Astrocyte (in vitro differentiated cells and primary cell): ENCODE data around the gene THRB. TPM values are rescaled to one million over a fixed set of nuclear protein-coding genes. Genes with fewer than 3 reads are reported as not detected.
A peak's percentile ranks its signal among the peaks of the same experiment; 100 is the strongest.

Source experiments
- DNase-seq: peaks from one replicate; pipeline ENCODE4 v3.0.0-alpha.2; 2010; ENCODE audit warnings: low read depth
- FAIRE-seq: peaks from 2 replicates; lab custom pipeline; 2011; peaks lifted over from hg19 to GRCh38; lab: Jason Lieb, UNC
- H2AFZ ChIP-seq: 2 replicates; pipeline ENCODE4 v1.6.0; 2012; ENCODE audit warnings: low read depth, low read length, inconsistent platforms
- H3K27ac ChIP-seq: 2 replicates; pipeline ENCODE4 v1.5.1; 2011; ENCODE audit warnings: low read depth, low read length, inconsistent platforms
- H3K27me3 ChIP-seq: 2 replicates; pipeline ENCODE4 v1.6.0; 2011; ENCODE audit warnings: low read length, inconsistent platforms; ENCODE audit not compliant: insufficient read depth
- H3K36me3 ChIP-seq: 2 replicates; pipeline ENCODE4 v1.5.1; 2011; ENCODE audit warnings: low read length, inconsistent platforms; ENCODE audit not compliant: insufficient read depth
- H3K4me1 ChIP-seq: 2 replicates; pipeline ENCODE4 v1.5.1; 2011; ENCODE audit warnings: low read length, inconsistent platforms; ENCODE audit not compliant: insufficient read depth
- H3K4me2 ChIP-seq: 2 replicates; pipeline ENCODE4 v1.6.0; 2012; ENCODE audit warnings: low read length, inconsistent platforms
- H3K4me3 ChIP-seq: 2 replicates; pipeline ENCODE4 v1.5.1; 2011; ENCODE audit warnings: low read depth, mild to moderate bottlenecking, low read length, inconsistent platforms; ENCODE audit not compliant: insufficient read depth
- H3K79me2 ChIP-seq: 2 replicates; pipeline ENCODE4 v1.6.0; 2012; ENCODE audit warnings: mild to moderate bottlenecking, low read length, inconsistent platforms; ENCODE audit not compliant: insufficient read depth
- H3K9ac ChIP-seq: 2 replicates; pipeline ENCODE4 v1.6.0; 2012; ENCODE audit warnings: mild to moderate bottlenecking, low read length, inconsistent platforms
- H3K9me3 ChIP-seq: 2 replicates; pipeline ENCODE4 v1.5.1; 2012; ENCODE audit warnings: low read depth, mild to moderate bottlenecking, low read length, inconsistent platforms; ENCODE audit not compliant: insufficient read depth
- H4K20me1 ChIP-seq: 2 replicates; pipeline ENCODE4 v1.6.0; 2012; ENCODE audit warnings: low read length, inconsistent platforms; ENCODE audit not compliant: insufficient read depth
- H3K27ac Mint-ChIP-seq: one replicate; pipeline ENCODE4 v1.8.0; 2021; ENCODE audit warnings: mild to moderate bottlenecking, mixed read lengths; ENCODE audit not compliant: unreplicated experiment
- H3K27me3 Mint-ChIP-seq: one replicate; pipeline ENCODE4 v1.8.0; 2021; ENCODE audit warnings: low read depth, mixed read lengths; ENCODE audit not compliant: unreplicated experiment
- H3K36me3 Mint-ChIP-seq: one replicate; pipeline ENCODE4 v1.8.0; 2021; ENCODE audit warnings: low read depth, mixed read lengths; ENCODE audit not compliant: unreplicated experiment
- H3K4me1 Mint-ChIP-seq: one replicate; pipeline ENCODE4 v1.8.0; 2021; ENCODE audit warnings: low read depth, mixed read lengths; ENCODE audit not compliant: unreplicated experiment
- H3K4me3 Mint-ChIP-seq: one replicate; pipeline ENCODE4 v1.8.0; 2021; ENCODE audit warnings: mild to moderate bottlenecking, moderate library complexity, mixed read lengths; ENCODE audit not compliant: unreplicated experiment
- H3K9me3 Mint-ChIP-seq: one replicate; pipeline ENCODE4 v1.8.0; 2021; ENCODE audit warnings: mild to moderate bottlenecking, mixed read lengths; ENCODE audit not compliant: unreplicated experiment
- EZH2 ChIP-seq: IDR thresholded peaks from 2 replicates; pipeline ENCODE4 v1.6.1; 2012; ENCODE audit warnings: mild to moderate bottlenecking, low read length, inconsistent platforms; ENCODE audit not compliant: insufficient read depth
- total RNA-seq: library from RNA; stranded (reverse); gene quantifications from 2 replicates; pipeline ENCODE4 v1.2.1, GENCODE V29; 2021
- TF ChIP-seq, protein P1 (sequence below): IDR thresholded peaks from 2 replicates; pipeline ENCODE4 v1.5.1; 2011; ENCODE audit warnings: low read depth, mild to moderate bottlenecking, inconsistent platforms, low read length, moderate library complexity; ENCODE audit not compliant: insufficient read depth

The THRB gene
- total RNA-seq, 1 donor from 2014 or later, result 8.5 TPM

DNA sequence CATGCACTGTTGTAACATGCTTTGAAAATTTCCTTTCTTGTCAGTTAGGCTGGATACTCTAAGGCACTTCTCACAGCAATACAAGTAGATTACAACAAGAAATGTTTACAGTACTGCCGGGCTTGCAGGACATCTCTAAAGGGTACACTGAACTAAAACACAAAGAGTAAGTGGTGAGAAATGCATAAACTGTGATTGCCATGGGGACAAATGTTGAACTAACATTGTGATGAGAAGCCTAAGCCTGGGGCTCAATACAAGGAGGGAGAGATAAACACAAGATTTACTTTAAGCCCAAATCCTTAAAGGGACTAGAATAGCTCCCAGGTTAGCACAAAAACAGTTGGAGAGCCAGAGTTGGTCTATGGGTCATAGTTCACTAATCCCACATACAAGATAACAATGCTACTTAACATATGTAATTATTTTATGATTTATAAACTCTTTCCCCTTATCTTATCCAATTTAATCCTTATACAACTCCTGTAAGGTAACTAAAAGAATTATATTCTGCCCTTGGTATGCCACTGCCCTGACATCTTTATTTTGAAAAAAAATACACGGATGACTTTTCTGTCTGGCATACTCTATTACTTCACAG lies 126.9 kb downstream of the THRB start:
- no peak overlapping the region for H3K4me3 Mint-ChIP-seq
- H3K9ac ChIP-seq, result no peak overlapping the region
- H3K4me1 Mint-ChIP-seq, result peaks cover 13% of the 10 kb centered on the region
- H3K36me3 ChIP-seq, result no peaks in the 10 kb centered on the region
- H2AFZ ChIP-seq, result no peak overlapping the region
- DNase-seq, result no peak
- H3K27ac ChIP-seq, result no peak overlapping the region
- no peak for TF ChIP-seq EZH2
- TF ChIP-seq, protein P1, sequence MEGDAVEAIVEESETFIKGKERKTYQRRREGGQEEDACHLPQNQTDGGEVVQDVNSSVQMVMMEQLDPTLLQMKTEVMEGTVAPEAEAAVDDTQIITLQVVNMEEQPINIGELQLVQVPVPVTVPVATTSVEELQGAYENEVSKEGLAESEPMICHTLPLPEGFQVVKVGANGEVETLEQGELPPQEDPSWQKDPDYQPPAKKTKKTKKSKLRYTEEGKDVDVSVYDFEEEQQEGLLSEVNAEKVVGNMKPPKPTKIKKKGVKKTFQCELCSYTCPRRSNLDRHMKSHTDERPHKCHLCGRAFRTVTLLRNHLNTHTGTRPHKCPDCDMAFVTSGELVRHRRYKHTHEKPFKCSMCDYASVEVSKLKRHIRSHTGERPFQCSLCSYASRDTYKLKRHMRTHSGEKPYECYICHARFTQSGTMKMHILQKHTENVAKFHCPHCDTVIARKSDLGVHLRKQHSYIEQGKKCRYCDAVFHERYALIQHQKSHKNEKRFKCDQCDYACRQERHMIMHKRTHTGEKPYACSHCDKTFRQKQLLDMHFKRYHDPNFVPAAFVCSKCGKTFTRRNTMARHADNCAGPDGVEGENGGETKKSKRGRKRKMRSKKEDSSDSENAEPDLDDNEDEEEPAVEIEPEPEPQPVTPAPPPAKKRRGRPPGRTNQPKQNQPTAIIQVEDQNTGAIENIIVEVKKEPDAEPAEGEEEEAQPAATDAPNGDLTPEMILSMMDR, result no peak
- H3K9me3 ChIP-seq, result no peaks in the 10 kb centered on the region
- H3K79me2 ChIP-seq, result no peaks in the 10 kb centered on the region
- FAIRE-seq, result no peak
- H3K27me3 Mint-ChIP-seq, result no peaks in the 10 kb centered on the region
- no peaks in the 10 kb centered on the region for H3K36me3 Mint-ChIP-seq
- no peaks in the 10 kb centered on the region for H3K27me3 ChIP-seq
- H3K27ac Mint-ChIP-seq, result no peak overlapping the region
- no peaks in the 10 kb centered on the region for H4K20me1 ChIP-seq
- peaks cover 5% of the 10 kb centered on the region for H3K4me1 ChIP-seq
- no peak overlapping the region for H3K4me3 ChIP-seq
- no peak overlapping the region for H3K4me2 ChIP-seq
- no peaks in the 10 kb centered on the region for H3K9me3 Mint-ChIP-seq

DNA sequence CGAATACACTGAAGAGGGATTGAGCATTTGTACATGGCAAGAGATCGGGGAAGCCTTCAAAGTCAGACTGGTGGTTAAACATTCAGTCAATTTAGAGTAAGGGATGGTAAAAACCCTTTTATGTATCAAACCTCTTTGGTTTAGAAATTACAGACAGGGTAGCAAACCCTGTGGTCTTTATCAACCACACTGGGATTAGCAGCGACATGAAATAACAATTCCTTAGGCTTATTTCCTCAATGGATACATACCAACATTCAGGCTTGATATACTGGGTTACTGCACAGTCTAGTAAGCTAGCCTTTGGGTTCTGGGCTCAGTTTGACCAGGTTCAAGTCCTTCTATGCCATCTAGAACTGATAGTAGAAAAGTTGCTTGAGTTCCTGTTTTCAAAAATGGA lies 127.4 kb downstream of the THRB start:
- no peaks in the 10 kb centered on the region for H3K79me2 ChIP-seq
- no peak overlapping the region for H3K4me3 Mint-ChIP-seq
- no peak overlapping the region for H3K4me2 ChIP-seq
- DNase-seq (no peak), FAIRE-seq (no peak)
- no peak overlapping the region for H3K9ac ChIP-seq
- no peak overlapping the region for H3K27ac ChIP-seq
- H4K20me1 ChIP-seq, result no peaks in the 10 kb centered on the region
- H3K9me3 ChIP-seq, result no peaks in the 10 kb centered on the region
- H3K36me3 Mint-ChIP-seq, result no peaks in the 10 kb centered on the region
- H3K9me3 Mint-ChIP-seq, result no peaks in the 10 kb centered on the region
- no peak for TF ChIP-seq EZH2
- TF ChIP-seq, protein P1, result no peak
- peaks cover 5% of the 10 kb centered on the region for H3K4me1 ChIP-seq
- no peaks in the 10 kb centered on the region for H3K36me3 ChIP-seq
- H3K4me3 ChIP-seq, result no peak overlapping the region
- H3K27me3 ChIP-seq, result no peaks in the 10 kb centered on the region
- no peak overlapping the region for H3K27ac Mint-ChIP-seq
- no peaks in the 10 kb centered on the region for H3K27me3 Mint-ChIP-seq
- peaks cover 13% of the 10 kb centered on the region for H3K4me1 Mint-ChIP-seq
- no peak overlapping the region for H2AFZ ChIP-seq

DNA sequence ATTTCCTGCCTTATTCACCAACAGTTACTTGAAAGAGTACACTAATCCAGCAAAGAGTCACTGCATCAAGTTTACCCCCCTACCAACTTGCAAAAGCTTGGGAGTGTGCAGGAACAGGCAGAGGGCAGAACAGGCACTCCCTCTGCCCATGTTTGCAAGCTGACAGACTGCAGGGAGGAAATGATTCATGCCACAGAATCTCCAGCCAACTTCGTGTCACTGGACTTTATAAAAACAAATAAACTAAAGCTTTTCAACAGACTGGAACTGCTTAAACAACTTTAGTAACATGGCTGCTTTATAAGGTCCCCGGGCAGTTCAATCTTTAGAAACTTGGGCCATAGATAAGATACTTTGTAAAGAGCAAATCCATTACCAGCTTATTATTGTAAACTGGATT lies 129.5 kb downstream of the THRB start:
- Mint-ChIP-seq H3K4me3 (no peak overlapping the region), H3K4me1 (peaks cover 13% of the 10 kb centered on the region), H3K27me3 (no peaks in the 10 kb centered on the region), H3K27ac (peak overlapping the region; percentile 86), H3K9me3 (no peaks in the 10 kb centered on the region), H3K36me3 (no peaks in the 10 kb centered on the region)
- Histone ChIP-seq H3K27me3 (no peaks in the 10 kb centered on the region), H3K4me1 (peaks cover 5% of the 10 kb centered on the region), H3K36me3 (no peaks in the 10 kb centered on the region), H3K27ac (no peak overlapping the region), H3K4me2 (peak overlapping the region; percentile 32), H3K79me2 (no peaks in the 10 kb centered on the region), H4K20me1 (no peaks in the 10 kb centered on the region), H2AFZ (no peak overlapping the region), H3K9me3 (no peaks in the 10 kb centered on the region), H3K4me3 (no peak overlapping the region), H3K9ac (no peak overlapping the region)
- DNase-seq (peak; percentile 77), FAIRE-seq (peak; percentile 39)
- TF ChIP-seq EZH2, result no peak
- TF ChIP-seq, protein P1, result no peak
